OCI-M2 (cell line): ENCODE results near the gene ALDH4A1.
"Not testable (repeated sequence)": the region's sequence is repeated elsewhere in the genome, so short reads cannot be mapped to it uniquely, and the experiment has no call there.

Experiments used
- DNase-seq: peaks from one replicate; lab custom pipeline; 2025; ENCODE audit not compliant: unreplicated experiment; lab: John Stamatoyannopoulos, UW

ALDH4A1 gene

DNA sequence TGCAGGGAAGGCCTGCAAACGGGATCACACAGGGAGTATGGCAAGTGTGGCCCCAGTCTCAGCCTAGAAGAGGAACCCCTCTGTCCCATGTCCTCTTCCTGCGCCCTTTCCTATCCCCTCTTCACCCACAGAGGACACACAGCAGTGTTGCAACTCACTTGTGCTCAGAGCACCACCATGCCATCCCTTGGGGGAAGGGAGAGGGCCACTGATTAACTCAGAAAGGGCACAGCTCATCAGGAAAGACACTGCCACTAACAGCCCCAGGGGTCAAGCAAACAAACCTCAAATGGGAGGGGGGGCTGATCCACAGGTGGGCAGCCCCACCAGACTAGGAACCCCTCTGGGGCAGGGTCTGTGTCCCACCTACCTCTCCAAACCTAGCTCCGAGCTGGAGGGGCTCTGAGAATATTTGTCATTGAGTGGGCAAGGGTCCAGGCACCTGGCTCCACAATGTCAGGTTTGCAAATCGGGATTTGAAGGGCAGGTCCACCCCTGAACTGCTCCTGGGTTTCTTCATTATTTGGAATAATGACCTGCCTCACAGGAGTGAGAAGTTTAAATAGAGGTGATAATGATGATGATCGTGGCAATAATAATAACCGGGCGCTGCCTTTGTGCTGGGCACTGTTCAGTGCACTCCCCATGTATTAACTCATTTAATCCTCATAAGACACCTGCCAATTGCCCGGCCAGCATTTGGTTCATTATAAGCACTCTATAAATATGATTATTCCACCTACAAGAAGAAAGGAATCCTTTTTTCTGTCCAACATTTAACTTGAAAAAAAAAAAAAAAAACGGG is 1.0 kb downstream of the ALDH4A1 start:
- DNase-seq: no peak

DNA sequence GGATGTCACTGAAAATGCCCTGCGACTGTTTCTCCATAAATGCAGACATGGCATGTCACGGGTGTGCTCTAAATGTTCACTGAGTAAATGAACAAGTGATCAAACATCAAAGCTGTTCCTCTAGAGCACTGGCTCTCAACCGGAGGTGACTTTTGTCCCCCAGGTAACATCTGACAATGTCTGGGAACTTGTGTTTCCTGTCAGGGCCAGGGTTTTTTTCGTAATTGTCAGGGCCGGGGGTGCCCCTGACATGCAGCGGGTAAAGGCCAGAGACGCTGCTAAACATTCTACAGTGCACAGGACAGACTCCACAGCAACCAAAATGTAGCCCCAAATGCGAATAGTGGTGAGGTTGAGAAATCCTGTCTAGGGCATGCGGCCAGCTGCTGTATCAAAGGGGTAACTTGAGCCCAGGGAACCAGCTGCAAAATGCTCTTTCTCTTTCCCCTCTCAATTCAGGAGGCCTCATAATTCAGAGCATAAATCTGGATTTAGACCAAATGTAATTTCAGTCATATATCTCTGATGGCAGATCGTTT is 2.0 kb downstream of the ALDH4A1 start:
- no peak for DNase-seq

DNA sequence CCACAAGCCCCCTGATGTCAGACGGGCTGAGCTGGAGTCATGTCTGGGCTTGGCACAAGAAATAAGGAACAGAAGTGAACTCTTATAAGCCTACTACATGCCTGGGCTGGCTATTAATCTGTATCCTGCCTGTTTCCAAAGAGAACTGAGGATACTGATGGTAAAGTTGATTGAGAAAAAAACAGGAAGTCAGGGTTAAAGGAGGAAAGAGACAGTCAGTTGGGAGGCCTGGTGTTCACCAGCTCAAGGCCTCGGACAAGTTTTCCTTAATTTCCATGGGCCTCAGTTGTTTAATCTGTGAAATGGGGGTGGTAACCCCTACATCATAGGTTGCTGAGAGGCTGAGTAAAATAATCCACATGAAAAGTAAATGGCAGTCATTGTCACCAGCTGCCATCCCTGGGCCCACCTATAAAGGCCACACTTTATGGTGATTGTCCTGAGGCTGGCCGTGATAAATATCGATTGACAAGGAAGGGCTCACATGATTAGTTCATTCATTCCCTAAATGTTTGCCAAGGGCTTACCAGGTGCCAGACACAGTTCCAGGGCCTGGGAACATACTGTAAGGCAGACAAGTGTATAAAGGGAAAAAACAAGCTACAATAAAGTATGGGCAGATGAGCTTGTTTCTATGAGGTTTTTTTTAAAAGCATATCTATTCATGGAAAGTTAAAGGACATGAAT is 2.8 kb downstream of the ALDH4A1 start:
- no peak for DNase-seq

DNA sequence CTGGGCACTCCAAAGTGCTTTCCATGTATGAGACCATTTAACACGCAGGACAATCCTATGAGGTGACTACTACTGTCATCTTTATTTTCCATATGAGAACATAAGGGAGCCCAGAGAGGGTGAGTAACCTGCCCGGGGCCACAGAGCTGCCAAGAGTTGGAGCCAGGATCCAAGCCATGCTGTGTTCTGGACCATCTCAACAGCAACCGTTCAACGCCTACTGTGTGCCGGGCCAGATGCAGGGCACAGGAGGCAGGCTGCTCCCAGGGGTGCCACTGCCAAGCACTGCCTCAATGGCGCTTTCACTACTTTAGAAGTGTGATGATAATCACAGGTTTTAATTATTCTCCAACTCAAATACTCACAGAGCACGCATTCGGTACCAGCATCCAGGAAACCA is 3.8 kb downstream of the ALDH4A1 start:
- no peak for DNase-seq

DNA sequence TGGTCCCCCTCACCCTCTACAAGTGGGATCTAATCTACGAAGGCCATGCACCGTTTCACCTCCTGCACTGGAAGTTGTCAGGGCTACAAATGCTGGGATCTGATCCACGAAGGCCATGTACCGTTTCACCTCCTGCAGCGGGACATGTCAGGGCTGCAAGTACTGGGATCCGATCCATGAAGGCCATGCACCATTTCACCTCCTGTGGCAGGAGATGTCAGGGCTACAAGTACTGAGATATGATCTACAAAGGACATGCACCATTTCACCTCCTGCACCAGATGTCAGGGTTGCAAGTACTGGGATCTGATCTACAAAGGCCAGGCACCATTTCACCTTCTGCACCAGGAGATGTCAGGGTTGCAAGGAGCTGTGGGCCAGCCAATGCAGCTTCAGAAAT is 7.0 kb downstream of the ALDH4A1 start:
- DNase-seq: no peak

DNA sequence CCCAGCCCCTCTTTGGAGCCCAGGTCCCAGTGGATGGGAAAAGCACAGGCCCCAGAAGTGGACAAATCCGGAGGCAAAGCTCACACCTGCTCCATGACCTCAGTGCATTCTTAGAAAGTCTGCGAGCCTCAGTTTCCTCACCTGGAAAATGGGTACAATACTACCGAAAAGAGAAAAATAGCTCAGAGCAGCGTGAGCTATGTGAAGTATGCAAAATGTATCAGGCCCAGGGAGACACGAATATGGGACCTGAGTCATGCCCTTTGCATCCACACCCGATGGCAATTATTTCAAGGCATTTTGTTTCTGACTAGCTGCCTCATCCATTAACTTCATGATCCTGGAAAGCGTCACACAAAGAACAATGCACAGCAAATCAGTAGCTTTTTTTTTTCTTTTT is 9.2 kb downstream of the ALDH4A1 start:
- DNase-seq: no peak

DNA sequence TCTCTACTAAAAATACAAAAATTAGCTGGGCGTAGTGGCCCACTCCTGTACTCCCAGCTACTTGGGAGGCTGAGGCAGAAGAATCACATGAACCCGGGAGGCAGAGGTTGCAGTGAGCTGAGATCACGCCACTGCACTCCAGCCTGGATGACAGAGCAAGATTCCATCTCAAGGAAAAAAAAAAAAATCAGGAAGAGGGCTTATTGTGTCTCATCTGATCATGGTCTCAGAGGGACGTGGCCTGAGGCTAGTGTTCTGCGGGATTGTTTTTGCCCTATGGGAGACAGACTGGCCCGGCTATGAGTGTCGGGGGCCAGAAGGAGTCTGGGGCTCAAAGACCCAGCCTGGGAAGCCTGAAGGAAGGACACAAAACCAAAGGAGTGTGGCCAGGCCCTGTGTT is 10.5 kb downstream of the ALDH4A1 start:
- not testable (repeated sequence) for DNase-seq

DNA sequence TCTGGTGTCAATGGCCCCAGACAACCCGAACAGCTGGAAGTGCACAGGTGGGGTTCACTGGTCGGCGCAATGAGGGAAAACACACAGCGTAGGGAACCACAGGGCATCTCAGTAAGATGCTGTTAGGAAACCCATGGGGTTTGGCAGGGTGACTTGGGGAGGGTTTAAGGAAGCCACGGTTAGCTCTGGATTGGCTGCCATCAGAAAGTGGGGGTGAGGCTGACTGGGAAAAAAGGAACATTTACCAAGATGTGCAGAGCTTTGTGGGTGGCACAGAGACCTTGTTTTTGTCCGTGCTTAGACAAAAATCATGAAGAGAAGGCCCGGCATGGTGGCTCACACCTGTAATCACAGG is 11.0 kb downstream of the ALDH4A1 start:
- no peak for DNase-seq

DNA sequence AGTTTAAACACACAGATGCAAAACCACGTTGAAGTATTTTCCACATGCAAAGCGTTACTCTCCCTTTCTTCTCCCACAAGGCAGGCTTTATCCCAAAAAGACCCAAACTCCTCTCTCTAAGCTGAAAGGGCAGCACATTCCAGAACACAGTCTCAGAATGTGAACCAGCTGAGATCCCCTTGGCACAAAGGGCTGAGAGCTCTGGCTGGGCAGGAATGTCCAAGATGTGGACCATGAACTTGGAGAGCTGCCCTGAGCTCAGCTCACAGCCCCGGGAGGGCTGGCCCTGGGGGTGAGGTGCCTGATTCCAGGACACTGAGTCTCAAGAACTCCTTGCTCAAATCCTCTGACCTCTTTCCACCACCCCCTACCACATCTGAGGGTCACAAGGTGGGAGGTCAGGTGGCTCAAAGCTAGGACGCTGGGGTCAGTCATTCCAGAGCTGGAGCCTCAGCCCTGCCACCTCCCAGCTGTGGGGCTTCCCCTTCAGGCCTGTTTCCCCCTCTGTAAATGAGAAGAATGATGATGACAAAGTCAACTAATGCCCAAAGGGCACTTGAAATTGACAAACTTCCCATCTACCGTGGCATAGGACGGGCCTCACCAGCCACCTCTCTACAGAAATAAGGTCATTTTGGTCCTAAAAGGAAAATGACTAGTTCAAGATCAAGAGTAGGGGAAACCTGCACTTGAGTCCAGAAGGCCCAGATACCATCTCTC is 11.5 kb downstream of the ALDH4A1 start:
- DNase-seq: no peak

DNA sequence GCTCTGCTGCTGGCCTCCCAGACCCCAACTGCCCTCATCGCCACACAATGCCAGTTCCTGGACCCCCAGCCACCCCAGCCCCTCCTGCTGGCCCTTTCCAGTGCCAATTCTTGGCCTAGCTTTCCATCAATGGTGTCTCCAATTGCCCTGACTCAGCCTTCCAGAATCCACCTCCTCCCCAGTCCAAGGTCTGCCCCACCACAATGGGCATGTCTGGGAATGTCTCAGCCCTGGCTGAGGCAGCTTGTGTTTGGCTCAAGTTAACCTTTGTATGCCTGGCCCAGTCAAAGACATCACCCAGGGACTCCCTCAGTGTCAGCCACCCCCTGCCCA is 16.4 kb downstream of the ALDH4A1 start:
- no peak for DNase-seq

DNA sequence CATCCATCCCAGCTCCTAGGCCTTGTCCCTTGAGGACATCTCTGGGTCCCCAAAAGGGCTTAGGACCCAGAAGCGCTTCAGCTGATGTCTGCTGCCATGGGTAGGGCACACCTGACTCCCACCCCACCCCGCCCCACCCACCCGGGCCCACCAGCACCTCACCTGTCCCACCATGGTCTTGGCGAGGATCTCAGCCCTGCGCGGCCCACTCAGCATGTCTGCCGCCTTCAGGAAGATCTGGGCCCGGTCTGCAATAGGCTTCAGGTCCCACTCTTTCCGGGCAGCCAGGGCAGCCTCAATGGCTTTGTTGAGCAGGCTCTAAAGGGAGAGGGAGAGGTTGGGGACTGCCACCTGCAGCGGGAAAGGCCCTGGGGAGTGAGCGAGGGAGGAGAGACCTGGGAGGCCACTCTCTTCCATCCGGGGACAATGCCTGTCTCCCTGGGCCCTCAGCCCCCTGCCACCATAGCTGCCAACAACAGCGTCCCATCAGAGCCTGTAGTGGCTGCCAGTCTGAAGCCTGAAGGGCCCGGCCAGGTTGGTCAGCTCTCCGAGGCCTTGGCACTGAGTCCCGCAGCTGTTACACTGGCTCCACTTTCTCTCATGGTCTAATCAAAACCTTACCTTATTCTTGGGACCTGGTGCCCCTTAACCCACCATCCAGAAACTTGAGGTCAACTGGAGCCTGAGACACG is 16.9 kb downstream of the ALDH4A1 start:
- no peak for DNase-seq

DNA sequence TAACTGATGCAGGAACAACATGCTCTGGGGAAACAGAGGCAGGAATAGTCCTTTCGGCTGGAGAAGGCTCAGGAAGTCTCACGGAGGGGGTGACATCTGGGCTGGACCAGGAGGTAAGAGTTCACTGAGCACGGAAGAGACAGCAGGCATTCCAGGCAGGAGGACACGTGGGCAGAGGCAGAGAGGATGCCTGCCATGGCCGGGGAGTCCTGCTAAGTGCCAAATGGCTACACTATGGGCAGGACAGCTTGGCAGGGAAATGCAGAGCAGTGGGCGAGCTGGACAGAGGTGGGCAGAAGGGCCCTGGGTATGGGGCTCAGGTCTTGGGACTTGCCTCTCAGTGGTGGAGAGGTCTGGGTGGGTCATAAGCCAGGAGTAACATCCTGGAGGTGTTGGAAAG is 17.6 kb downstream of the ALDH4A1 start:
- DNase-seq: no peak

DNA sequence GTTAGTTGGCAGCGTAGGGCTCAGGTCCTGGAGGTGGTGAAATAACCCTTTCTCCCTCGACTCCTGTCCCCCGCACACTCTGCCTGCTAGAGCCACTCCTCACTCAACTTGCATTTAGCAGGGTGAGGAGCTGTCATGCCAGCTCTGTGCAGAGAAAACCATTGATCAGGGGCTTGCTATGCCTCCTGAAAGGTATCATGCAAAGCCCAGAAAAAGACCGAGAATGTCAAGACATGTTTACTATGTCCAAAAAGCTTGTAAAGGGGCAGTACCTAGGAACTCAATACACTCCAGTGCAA is 18.0 kb downstream of the ALDH4A1 start:
- DNase-seq: no peak

DNA sequence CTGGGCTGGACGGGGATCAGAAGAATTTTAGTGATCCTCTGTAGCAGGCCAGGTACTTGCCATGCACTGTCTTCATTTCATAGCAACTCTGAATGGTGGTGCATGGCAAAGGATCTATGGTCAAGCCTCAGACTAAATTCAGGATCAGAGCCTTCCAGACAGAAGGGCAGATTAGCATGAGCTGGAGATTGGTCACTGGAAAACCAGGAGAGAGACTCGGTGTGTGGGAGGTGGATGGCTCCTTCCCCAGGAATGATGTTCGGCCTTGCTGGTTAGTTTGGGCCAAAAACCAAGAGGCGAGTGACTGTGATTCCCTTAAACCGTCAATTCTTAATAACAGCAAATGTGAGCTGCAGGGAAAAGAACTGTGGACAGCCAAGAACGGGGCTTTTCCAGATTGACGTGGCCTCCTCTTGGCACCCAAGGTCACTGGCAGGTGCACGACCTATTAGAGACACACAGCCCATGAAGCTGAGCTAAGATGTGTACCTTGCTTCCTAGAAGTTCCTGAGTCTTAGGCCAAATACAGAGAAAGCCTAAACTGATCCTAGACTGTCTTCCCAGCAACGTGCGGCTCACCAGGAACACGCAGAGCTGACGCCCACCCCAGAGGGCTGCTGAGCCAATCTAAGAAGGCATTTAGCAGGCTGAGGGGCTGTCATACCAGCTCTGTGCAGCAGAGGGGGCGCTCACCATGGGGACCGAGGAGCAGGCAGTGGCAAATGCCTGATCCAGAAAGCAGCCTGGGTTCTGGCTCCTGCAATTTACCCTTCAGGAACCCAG is 18.5 kb downstream of the ALDH4A1 start:
- DNase-seq: no peak

DNA sequence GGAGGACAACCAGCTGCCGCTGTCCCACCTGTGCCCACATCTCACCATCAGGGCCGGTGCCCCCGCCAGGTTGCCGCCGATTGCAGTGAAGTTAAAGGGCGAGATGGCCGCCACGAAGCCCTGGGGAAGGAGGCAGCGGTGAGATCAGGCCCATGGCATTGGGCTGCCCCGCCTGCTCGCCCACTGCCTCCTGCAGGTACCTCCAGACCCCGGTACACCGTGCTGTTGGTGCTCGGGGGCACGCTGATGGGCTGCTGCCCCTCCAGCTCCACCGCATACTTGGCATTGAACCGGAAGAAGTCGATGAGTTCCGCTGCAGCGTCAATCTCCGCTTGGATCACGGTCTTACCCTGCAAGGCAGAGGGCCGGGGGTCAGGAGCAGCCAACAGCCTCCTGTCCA is 19.3 kb downstream of the ALDH4A1 start:
- no peak for DNase-seq

DNA sequence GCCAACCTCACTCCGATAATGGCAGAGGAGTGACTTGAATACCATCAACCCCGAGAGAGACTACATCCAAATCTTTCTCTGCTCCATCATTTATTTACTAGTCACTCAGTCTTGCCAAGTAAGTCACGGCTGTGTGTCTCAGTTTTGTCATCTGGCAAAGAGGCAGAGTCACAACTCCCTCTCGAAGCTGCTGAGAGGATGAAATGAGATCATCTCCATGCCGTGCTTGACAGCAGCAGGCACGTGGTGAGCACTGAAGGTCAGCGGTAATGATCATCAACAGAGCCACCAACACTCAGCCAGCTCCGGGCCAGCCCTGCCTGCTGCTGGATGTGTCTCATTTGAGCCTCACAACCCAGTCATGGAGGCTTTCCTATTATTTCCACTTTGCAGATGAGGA is 19.9 kb downstream of the ALDH4A1 start:
- DNase-seq: no peak

DNA sequence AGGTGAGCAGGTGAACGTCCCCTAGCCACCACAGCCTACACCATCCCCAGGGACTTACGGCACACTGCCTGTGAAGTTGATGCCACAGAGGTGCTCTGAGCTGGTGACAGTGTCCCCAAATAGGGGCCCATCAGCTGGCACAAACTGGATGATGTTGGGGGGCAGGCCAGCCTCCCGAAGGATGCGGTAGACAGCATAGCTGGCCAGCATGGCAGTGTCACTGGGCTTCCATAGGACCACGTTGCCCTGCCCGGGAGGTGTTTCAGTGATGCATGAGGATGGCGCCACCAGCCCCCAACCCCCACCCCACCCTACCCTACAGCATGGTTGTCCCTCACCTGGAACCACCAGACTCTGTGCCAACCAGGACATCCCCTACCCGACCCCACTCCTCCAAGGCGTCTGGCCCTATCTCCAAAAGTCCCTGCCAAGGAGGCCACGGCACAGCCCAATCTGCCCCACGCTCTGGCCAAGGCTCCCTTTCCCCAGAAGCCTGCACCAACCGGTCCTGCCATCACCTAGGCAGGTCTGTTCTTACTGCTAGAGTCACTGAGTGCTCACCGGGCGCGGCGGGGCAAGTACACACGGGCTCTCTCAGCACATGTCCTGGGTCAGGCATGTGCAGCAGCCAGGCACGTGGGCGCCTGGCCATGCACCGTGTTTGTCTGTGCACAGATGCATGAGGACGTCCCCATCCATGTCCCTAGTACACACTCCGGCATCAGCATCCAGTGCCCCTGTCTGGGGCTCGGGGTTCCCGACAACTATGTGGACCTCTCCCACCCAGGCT is 20.5 kb downstream of the ALDH4A1 start:
- no peak for DNase-seq

DNA sequence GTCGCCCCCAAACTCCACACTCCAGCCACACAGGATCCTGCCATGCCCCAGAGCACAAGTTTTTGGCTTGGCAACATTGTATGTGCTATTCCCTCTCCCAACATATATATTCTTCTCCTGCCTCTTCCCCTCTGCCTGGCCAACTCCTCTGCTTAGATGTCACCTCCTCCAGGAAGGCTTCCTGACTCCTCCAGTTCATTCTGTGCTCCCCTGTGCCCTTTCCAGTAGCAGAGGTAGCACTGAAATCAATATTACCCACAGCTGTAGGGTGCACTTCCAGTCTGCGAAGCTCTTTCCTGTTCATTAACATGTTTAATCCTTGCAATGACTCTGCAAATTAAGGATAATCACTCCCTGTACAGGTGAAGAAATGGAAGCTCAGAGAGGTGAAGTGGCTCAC is 21.2 kb downstream of the ALDH4A1 start:
- DNase-seq: no peak

DNA sequence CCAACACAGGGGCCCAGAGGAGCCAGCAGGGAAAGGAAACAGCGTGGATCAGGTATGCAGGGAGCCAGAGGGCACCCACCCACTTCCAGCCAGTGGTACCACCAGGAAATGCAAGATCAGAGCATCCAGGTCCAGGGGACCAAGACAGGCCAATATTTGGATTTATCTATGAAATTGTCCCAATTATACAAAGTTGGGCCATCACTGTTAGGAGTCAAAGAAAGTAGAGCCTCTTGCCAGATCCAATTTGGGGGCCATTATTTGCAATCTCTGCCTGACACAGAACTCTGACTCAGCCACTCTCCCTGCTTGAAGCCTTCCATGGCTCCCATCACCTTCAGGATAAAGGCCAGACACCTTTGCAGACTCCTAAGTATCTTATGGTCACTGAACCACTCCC is 21.8 kb downstream of the ALDH4A1 start:
- DNase-seq: no peak

DNA sequence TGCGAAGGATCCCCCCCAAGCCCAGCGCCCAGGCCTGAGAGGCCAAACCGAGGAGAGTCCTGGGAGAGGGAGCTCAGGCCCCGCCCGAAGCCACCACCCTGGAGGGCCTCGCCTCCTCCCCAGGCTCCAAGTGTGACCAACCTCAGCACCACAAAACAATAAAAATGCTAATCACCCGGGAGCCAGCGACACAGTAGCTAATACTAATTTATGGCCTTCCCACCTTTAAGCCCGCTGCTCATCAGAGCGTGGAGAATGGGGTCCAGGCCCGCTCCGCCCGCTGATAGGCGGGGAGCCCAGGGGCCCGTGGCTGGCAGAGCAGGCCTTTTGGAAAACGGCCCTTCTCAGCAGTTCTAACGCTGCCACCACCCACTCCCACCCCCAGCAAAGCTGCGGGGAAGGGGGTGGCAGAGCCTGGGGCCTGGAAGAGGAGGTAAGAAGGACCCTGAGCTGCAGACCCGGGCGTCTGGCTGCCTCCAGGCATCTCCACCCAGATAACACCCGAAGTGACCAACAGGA is 22.5 kb downstream of the ALDH4A1 start:
- DNase-seq: no peak
